Vagina (tissue), 2 donors: Measurements from ENCODE around the gene PIK3R3.

ENCODE experiments used
- POLR2A ChIP-seq, 2 donors: fragments of 450-650 bp; IDR thresholded peaks; one replicate each; pipeline ENCODE4 v1.6.1; 2017; ENCODE audit warnings: antibody characterized with exemption in 2 of 2, mild to moderate bottlenecking in 2 of 2, moderate library complexity in 2 of 2
- POLR2AphosphoS5 ChIP-seq, 2 donors: sonication (generic); formaldehyde crosslinking; IDR thresholded peaks; one replicate each; pipeline ENCODE4 v1.9.0; 2017; ENCODE audit warnings: antibody characterized with exemption in 2 of 2, mild to moderate bottlenecking in 2 of 2, low read depth in 1 of 2; ENCODE audit not compliant: insufficient read depth in 1 of 2
- TF ChIP-seq, protein P1 (sequence below), 3 experiments: fragments of 450-650 bp in 2 of 3; fragments of 200-600 bp in 1 of 3; sonication (generic) in 1 of 3; IDR thresholded peaks; one replicate each; pipeline ENCODE4 v1.5.1; 2017 to 2019; ENCODE audit warnings: antibody characterized with exemption in 3 of 3, mild to moderate bottlenecking in 2 of 3, moderate library complexity in 2 of 3

DNA sequence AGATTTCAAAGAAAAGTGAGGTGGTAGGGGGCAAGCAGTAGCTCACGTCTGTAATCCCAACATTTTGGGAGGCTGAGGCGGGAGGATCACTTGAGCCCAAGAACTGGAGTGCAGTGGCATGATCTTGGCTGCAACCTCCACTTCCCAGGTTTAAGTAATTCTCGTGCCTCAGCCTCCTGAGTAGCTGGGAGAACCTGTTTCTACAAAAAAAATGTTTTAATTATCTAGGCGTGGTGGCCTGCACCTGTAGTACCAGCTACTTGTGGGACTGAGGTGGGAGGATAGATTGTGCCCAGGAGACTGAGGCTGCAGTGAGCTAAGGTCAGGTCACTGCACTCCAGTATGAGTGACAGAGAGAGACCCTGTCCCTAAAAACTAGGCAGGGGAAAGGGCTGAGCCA is 39.9 kb upstream of the PIK3R3 start:
- TF ChIP-seq, protein P1, sequence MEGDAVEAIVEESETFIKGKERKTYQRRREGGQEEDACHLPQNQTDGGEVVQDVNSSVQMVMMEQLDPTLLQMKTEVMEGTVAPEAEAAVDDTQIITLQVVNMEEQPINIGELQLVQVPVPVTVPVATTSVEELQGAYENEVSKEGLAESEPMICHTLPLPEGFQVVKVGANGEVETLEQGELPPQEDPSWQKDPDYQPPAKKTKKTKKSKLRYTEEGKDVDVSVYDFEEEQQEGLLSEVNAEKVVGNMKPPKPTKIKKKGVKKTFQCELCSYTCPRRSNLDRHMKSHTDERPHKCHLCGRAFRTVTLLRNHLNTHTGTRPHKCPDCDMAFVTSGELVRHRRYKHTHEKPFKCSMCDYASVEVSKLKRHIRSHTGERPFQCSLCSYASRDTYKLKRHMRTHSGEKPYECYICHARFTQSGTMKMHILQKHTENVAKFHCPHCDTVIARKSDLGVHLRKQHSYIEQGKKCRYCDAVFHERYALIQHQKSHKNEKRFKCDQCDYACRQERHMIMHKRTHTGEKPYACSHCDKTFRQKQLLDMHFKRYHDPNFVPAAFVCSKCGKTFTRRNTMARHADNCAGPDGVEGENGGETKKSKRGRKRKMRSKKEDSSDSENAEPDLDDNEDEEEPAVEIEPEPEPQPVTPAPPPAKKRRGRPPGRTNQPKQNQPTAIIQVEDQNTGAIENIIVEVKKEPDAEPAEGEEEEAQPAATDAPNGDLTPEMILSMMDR (IDR thresholded peaks at IDR 0.05), result no peak
- no peak for TF ChIP-seq POLR2A (IDR thresholded peaks at IDR 0.05)
- TF ChIP-seq POLR2AphosphoS5 (IDR thresholded peaks at IDR 0.05; ENCODE audit: insufficient read depth in 1 of 2, low read depth in 1 of 2), result no peak
